Dermis blood vessel endothelial cell (primary cell): ENCODE measurements around the gene AATK. TPM values are rescaled to one million over a fixed set of nuclear protein-coding genes. Genes with fewer than 3 reads are reported as not detected.

Experiments
- DNase-seq: peaks from one replicate; pipeline ENCODE4 v3.0.0; 2010
- total RNA-seq: library from RNA; depleted of rRNA; stranded (reverse); fragments of >200 nt; gene quantifications from 2 replicates; pipeline ENCODE4 v1.2.3, GENCODE V29; 2014

AATK gene
- total RNA-seq, 1 donor from 2014 or later = 4.1 TPM

DNA sequence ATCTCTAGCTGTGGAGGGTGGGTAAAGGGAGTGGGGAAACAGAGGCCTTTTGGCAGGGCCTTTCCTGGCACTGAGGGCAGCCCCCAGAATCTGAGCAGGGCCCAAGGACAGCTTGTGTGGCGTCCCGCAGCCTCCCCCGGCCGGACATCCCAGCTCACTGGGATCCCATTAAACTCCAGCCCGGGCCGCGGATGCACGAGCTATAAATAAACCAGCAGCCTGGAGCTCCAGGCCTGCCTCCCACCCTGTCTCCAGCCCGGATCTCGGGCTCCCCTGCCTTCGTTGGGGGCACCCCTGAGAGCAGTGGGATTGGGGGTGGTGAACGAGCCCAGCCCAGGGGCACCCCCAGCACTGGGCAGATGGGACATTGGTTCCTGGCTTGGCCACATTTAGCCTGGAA, 13.8 kb upstream of the AATK start:
- no peak for DNase-seq

DNA sequence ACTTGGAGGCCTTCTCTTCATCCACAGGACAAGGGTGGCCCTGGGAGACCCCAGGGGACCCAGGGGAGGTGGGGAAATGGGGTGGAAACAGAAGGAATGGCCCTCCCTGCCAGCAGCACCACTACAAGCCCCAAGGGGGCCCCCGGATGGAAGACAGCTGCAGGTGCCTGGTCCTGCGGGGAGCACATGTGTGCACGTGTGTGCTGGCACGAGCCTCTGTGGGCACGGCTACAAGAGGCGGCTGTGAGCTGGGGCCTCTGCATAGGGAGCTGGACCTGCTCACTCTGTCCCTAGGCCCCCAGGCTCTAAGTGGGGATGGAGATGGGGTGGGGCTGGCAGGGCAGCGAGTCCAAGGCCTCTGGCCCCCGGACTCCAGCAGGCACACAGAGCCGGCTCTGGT, 13.2 kb upstream of the AATK start:
- DNase-seq = no peak

DNA sequence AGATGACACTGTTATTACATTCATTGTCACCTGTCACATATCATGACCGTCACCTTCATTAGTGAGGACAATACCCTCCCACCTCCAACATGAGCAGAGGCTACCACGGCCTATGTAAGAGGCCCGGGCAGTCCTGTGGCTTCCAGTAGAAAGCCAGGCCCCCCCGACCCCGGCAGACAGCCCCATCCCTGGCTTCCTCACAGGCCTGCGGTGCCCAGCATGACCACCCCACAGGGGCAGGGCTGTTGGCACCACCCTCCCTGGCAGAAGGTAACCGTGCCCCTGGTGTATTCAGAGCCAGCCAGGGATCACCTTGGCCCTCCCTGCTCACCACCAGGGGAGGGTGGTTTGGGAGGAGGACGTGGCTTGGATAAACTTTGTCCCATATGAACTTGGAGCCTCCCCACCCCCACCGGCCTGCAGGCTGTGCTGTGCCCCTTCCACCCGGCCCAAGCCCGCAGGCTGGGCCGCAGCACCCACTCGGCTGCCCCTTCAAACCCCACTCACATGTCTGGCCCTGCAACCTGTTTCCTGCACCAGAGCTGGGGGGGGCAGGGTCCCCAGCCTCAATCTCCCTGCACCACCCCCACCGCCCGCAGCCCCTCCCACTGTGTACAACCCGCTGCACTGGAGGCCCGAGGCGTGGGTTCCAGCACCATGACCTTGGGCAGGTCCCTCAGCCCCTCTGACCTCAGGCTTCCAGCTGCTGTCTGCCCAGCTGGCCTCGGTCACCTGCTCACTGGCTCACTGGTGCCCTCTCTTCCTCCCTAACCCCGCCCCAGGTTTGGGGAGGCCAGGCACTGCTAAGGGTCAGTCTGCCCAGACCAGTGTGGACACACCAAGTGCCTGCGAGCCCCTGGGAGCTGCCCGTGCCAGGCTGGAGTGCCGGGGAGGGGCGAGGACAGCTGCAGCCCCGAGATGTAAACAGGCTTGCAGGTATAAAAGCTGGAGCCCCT, 12.4 kb upstream of the AATK start:
- no peak for DNase-seq

DNA sequence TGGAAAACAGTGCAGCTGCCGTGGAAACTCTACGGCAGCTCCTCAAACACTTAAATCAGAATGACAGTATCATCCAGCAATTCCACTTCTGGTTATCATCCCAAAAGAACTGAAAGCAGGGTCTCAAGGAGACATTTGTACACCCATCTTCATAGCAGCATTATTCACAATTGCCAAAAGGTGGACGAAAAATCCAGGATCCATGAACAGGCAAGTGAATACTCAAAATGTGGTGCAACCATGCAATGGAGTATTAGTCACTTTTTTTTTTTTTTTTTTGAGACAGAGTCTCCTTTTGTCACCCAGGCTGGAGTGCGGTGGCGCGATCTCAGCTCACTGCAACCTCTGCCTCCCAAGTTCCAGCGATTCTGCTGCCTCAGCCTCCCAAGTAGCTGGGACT, 10.6 kb upstream of the AATK start:
- DNase-seq = peak; percentile 41

DNA sequence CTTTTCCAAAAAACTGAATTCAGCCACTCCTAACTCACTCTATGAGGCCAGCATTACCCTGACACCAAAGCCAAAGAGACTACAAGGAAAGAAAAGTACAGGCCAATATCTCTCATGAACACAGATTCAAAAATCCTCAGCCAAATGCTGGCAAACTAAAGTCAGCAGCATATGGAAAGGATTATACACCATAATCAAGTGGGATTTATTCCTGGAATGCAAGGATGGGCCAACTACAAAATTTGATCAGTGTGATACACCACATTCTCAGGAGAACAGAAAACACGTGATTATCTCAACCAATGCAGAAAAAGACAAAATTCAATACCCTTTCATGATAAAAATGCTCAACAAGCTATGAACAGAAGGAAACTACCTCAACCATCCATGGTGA, 7.7 kb upstream of the AATK start:
- DNase-seq = no peak

DNA sequence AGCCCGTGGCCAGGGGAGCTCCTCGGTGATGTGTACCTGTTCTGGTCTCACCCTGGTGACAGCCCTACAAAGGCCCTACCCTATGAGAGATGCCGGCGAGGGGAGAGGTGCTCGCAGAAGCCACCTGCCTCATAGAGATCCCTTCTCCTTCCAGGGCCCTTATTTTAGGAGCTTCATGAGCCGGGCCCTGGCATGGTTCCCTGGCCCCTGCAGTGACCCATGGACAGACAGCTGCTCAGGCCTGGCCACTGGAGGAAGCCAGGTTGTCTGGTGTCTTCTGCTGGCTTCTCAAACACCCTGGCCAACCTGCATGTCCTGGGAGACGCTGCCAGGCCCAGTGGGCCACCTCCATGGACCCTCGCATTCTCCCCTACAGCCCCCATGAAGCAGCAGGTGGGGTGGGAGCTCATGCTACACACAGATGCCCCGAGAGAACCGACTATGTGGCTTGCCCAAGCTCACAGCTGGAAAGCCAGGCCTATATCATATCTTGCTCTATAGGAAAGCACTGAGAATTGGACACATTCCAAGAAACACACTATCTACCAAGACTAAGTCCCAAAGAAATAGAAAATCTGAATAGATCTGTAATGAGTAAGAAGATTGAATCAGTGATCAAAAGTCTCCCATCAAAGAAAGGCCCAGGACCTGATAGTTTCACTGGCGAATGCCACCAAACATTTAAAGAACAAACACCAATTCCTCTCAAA, 7.2 kb upstream of the AATK start:
- DNase-seq = no peak

DNA sequence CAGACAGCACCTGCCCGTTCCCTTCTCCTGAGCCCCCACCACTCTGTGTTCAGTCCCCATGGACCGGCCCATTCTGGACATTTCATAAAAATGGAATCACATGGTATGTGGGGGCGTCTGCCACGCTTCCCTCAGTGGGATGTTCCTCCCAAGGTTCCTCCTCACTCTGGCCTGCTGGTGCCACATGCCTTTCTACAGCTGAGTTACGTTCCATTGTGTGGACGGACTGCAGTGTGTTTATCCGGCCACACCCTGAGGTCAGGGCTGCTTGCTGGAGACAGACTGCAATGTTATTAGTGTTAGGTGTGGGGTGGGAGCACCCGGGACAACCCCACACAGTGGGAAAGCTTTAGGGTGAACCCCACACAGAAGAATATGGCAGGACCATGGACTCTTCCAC, 5.9 kb upstream of the AATK start:
- DNase-seq = peak; percentile 23

DNA sequence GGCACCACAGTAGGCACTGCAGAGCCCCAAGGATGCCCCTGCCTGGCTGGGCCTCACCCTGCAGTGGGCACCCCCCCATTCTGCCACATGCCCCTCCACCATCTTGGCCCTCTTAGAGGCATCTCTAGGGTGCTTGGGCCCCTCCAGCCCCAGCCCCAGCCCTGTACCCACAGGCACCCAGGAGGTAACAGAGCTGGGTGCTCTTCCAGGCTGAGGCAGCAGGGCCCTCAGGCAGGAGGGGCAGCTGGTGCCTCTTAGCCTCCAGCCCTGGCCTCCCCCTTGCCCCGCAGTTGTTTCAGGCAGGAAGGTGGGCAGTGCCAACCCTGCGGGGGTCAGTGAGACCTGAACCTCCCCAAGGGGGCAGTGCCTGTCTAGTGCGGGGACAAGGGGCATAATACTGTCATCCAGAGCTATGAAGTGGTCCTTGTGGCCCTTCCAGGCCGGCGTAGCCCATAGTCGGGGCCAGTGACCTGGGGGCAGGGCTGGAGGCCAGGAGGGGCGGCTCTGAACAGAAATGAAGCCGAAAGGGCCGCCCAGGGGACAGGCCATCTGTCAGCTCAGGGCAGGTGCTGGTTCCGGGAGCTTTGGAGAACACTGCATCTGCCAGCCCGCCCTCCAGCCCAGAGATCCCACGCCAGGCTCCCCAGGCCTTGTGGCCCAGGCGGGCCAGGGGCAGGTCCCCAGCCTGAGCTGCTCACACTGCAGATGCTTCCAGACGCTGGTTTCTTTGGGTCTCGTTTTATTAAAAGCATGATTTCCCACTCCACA, 4.9 kb upstream of the AATK start:
- DNase-seq = no peak

DNA sequence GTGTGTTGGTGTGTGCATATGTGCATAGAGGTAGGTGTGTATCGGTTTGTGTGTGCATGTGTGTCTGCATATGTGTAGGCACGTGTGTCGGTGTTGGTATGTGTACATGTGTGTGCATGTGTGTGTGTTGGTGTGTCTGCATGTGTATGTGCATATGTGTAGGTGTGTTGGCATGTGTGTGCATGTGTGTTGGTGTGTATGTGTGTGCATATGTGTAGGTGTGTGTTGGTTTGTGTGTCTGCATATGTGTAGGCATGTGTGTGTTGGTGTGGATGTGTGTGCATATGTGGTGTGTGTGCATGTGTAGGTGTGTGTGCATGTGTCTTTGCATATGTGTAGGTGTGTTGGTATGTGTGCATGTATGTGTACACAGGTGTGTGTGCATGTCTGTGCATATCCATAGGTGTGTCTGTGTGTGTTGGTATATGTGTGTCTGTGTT, 3.9 kb upstream of the AATK start:
- DNase-seq = no peak

DNA sequence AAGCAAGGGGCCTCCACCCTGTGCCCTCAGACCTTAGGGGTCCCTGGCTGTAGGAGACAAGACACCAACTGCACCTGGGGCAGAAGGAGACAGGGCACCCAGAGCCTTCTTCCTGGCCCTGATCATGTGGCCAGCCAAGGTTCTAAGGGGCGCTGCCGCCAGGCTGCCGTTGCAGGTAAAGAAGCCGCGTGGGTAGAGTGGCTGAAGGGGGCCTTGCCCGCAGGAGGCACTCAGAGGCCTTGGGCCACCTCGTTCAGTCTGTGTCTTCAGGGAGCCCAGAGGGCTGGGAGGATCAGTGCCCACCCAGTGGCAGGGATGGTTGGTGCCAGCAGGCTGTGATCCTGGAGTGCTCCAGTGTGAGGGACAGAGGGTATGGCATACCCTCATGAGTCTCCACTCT, 1.6 kb upstream of the AATK start:
- no peak for DNase-seq

DNA sequence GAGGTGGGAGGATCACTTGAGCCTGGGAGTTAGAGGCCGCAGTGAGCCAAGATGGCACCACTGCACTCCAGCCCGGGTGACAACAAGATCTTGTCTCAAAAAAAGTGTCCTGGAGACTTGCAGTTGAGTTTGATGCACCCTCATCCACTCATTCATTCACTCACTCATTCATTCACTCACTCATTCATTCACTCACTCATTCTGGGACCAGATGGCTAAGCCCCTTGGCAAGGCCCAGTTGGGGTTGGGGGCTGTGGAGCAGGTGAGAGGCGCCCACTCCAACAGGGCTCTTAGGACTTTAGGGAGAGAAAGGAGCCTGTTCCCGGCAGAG, 1.1 kb upstream of the AATK start:
- no peak for DNase-seq

DNA sequence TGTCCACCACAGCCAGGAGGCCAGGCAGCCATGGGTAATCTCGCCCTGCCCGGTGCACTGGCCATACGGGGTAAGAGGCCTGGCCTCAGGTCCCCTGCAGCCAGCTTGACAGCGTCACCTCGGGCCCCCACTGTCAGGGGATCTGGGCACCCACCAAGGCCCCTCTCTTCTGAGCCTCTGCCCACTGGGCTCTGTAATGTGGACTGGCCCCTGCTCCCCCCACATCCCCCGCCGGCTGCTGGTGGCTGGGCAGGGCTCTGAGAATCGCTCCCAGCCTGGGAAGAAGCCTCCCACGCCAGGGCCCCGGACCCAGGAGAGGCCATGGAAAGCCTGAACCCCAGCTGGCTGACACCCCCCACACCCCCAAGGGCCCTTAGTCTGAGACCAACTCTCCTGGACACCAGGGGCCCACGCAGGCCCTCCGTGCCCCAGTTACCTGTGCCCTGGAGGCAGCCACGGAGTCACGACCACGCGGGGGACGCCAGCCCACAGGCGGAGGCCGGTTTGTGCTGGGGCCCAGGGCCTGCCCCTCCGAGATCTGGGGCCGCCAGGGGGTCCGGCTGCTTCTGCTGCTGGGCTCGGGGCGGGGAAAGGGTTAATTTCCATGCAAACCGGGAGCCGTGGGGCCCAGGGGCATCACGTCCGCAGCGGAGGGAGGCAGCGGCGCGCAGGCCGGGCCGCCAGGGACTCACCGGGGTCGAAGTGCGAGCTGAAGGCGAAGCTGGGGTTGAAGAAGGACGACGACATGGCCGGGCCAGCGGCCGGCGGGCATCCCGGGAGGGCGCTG, 582 bp downstream of the AATK start, which contains the start of gene PVALEF:
PVALEF (plus strand) TSS at position 262 of the 787 bp plus-strand sequence. CDS start 15,720 bp downstream, outside the sequence.
- DNase-seq = peak; percentile 18

DNA sequence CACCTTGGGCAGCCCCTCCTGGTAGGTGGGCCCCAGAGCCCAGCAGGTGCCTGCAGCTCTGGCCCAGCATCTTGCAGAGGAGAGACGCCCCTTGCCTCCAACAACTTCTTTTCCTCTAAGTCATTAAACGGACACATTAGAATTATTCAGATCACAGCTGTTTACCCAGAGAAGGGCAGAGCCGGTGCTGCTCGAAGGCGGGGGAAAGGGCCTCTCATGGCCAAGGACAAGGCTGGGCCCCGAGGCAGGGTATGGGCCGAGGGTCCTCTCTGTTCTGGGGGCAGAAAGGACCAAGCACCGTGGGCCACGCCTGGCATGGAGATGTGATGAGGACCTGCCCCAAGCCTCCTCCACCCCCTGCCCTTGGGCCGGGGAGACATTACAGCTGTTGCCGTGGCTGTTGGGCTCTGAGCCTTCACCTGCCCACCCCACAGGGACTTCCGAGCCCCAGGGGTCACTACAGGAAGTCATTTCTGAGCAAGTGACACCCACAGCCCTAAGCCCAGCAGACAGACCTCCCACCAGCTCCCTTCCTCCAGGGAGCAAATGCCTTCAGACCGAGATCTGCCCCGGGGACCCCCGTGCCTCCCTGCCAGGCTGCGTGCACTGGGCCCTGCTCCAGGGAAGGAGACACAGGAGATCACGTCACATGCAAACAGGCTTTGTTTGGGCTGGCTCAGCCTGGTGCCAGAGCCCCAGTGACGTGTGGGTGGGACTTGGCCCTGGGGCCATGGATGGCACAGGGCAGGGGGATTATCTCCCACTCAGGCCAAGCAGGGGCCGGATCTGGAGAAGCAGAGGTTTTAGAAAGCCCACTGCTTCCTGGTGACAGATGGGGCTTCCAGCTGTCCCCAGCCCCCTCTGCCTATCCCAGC, 1.4 kb downstream of the AATK start:
- DNase-seq = no peak

DNA sequence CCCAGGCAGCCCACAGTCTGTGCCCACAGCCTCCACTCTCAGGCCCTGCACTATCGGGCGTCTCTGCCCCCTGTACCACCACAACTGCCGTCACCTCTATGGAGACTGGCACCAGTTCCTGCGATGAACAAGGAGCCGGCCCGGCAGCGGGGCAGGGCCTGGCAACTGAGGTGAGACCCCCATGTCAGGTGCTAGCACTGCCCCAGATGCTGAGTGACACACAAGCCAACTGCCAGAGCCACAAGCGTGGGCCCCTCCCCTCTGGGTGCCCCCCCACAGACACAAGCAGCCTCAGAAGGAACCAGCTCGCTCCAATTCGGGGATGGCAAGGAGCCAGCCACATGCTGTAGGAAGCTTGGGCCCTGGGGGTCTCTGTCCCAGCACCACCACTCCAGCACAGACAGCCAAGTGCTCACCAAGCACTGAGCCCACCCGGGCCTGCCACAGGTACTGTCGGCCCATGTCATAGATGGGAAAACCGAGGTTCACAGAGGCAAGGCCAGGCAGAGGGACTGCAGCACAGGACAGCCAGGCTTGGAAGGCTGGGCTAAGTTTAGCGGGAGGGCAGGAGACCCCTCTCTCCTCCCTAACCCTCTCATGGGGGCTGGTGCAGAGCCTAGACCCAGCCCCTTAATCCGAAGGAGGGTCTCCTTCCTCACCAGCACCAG, 2.2 kb downstream of the AATK start:
- no peak for DNase-seq

DNA sequence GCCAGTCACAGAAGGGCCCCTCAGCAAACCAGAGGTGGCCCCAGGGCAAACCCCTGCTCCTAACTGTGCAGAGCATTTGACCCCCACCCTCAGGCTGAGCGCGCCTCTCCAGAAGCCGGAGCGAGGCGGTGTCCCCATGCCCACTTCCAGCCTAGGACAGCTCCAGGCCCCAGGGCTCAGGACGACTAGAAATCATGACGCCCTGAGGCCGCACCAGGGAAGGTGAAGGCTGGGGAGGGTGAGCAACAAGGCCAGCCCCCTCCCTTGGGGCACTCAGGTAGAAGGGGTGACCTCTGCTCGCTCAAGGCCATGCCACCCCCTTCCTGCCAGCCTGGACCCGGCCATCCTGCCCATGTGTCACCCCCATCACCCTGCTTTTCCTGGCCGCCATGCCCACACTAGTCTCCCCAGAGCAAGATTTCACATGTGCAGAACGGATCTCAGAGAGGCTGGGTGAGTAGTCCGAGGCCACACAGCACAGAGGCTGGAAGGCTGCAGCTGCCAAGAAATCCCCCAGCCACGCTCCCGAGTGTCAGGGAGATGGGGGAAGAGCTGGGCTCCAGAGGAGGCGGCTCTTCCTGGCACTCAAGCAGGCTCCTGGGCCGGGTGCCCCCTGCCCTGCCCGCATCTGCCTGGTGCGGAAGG, 2.8 kb downstream of the AATK start:
- no peak for DNase-seq

DNA sequence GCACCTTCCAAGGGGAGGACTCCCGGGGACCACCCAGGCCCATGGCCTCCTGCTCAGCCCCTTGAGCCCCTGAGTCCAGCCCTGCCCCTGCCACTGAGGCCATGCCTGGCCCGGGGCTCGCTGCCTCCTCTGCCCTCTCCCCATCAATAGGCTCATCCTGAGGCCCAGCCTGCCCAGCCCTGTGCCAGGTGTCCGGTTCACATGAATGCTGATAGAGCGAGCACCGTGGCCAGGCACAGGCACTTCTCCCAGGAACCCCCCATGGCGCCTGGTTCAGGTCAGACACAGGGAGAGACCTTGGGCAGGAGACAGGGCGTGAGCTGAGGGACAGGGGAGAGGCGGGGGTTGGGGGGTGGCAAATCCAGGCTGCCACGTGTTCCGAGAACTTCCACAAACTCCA, 3.5 kb downstream of the AATK start:
- no peak for DNase-seq

DNA sequence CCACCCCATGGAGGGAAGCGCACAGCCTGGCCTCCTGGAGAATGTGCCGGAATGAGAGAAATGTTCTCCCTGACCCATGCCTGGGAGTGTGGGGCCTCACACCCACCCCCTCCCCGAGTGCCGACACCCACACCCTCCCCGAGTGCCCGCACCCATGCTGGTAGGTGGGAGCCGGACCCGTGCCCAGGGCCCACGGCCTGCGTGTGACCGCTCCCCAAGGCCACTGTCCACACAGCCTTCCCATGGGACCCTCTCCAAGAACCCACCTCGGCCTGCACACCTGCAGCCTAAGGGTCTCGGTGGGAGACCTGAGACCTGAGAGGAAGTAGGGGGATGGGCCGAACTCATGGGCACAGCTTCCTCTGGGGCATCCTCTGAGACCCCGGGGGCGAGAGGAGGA, 4.0 kb downstream of the AATK start:
- no peak for DNase-seq

DNA sequence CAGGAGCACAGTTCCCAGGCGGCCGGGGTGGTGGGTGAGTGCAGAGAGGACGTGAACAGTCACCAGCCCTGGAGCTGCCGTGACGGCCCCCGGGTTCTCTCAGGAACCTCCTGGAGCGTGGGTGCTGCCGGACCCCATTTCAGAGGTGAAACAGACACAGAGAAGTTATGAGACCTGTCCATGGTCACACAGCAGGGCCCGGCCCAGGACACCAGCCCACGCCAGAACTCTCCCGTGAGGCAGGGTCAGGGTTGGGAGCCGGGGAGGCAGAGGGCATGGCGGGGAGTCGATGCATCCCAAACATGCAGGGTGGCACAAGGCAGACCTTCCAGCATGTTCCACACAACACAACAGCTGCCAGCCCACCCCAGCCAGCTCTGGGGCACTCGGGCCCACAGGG, 4.5 kb downstream of the AATK start:
- no peak for DNase-seq

DNA sequence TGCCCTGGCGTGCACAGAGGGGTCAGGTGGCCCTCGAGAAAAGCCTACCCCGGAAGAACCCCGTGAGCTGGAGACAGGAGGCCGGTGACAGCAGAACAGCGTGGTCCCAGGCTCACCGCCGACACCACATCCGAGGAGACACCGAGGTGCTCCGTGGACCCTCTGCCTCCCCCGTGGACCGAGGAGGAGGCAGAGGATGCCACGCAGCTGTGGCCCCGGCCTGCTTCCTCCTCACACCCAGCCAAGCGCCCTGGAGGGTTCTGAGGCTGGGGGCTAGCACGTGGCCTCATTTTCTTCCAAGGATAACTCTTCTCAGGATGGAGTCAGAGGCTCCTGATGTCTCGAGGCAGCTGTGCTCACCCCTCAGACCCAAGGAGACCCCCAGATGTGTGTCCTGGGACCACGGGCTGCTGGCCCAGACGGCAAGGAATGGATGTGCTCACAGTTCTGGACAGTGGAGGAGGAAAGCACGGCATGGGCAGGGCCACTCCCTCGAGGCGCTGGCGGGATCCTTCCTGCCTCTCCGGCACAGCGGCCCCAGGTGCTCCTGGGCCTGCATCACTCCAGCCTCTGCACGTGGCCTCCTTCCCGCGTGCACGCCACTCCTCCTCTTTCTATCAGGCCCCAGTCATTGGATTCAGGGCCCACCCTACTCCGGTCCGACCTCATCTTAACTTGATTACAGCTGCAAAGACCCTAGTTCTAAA, 5.1 kb downstream of the AATK start:
- peak; percentile 27 for DNase-seq

DNA sequence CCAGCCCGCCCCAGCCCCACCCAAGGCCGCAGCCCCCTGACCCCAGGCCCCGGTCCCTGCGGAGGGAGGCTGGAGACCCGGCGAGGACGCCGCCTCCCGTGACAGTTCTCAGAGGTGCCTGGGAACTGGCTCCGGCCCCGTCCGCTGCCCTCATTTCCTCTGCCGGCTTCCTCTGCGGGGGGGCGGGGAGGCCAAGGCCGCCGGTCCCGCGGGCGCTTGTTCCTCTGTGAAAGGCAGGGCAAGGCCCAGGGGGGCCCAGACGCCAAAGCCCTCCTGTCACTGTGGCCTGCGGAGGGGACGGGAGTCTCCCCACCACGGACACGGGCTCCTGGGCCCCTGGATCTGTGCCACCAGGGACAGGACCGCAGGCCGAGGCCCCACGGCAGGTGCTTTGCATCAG, 5.7 kb downstream of the AATK start:
- DNase-seq = peak; percentile 70
